Gastrocnemius medialis (tissue), 4 donors: ENCODE results near the gene KLHL13.

Experiments used
- POLR2A ChIP-seq, 2 donors: fragments of 450-650 bp; IDR thresholded peaks; one replicate each; pipeline ENCODE4 v1.6.1; 2017; ENCODE audit warnings: antibody characterized with exemption in 2 of 2, mild to moderate bottlenecking in 2 of 2, moderate library complexity in 2 of 2
- TF ChIP-seq, protein P1 (sequence below), 5 experiments: fragments of 450-650 bp in 3 of 5; fragments of 200-600 bp in 2 of 5; sonication (generic) in 2 of 5; IDR thresholded peaks in 4 of 5; conservative IDR thresholded peaks in 1 of 5; 1 replicate in 4 of 5; 2 replicates in 1 of 5; pipeline ENCODE4 v1.5.1; 2016 to 2019; ENCODE audit warnings: antibody characterized with exemption in 5 of 5, mild to moderate bottlenecking in 3 of 5, moderate library complexity in 3 of 5

DNA sequence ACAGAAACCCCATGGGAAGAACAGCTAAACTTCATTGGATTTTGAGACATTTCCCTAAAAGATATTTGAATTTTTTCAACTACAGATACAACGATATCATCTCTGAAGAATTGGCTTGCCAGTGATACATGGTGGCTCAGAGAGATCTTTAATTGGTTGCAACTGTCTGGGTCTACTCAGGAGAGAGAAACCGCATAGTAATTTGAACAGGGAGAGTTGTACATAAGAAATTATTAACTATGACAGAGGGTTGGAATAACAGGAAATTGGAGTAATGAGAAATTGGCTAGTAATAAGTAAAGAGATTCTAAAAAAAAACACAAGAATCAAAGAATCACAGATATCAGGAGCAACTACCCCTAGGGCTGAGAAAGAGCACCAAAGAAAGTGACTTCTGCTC is 118.4 kb downstream of the KLHL13 start:
- TF ChIP-seq, protein P1, sequence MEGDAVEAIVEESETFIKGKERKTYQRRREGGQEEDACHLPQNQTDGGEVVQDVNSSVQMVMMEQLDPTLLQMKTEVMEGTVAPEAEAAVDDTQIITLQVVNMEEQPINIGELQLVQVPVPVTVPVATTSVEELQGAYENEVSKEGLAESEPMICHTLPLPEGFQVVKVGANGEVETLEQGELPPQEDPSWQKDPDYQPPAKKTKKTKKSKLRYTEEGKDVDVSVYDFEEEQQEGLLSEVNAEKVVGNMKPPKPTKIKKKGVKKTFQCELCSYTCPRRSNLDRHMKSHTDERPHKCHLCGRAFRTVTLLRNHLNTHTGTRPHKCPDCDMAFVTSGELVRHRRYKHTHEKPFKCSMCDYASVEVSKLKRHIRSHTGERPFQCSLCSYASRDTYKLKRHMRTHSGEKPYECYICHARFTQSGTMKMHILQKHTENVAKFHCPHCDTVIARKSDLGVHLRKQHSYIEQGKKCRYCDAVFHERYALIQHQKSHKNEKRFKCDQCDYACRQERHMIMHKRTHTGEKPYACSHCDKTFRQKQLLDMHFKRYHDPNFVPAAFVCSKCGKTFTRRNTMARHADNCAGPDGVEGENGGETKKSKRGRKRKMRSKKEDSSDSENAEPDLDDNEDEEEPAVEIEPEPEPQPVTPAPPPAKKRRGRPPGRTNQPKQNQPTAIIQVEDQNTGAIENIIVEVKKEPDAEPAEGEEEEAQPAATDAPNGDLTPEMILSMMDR (IDR thresholded peaks at IDR 0.05 in 4 of 5, conservative IDR thresholded peaks at IDR 0.05 in 1 of 5), result no peak
- TF ChIP-seq POLR2A (IDR thresholded peaks at IDR 0.05), result no peak
